GM12865 (cell line): ENCODE measurements around the gene SAMD5.

Experiments
- DNase-seq: peaks from one replicate; pipeline ENCODE4 v3.0.0; 2010; ENCODE audit warnings: low read depth
- H3K4me3 ChIP-seq: 2 replicates; pipeline ENCODE4 v1.5.1; 2011; ENCODE audit warnings: mild to moderate bottlenecking, low read depth, low read length, control low read depth
- TF ChIP-seq, protein P1 (sequence below): IDR thresholded peaks from 2 replicates; pipeline ENCODE4 v1.5.1; 2011; ENCODE audit warnings: low read length, control low read depth, low read depth, inconsistent platforms; ENCODE audit not compliant: insufficient read depth; ENCODE audit errors: missing control alignments

Gene SAMD5

DNA sequence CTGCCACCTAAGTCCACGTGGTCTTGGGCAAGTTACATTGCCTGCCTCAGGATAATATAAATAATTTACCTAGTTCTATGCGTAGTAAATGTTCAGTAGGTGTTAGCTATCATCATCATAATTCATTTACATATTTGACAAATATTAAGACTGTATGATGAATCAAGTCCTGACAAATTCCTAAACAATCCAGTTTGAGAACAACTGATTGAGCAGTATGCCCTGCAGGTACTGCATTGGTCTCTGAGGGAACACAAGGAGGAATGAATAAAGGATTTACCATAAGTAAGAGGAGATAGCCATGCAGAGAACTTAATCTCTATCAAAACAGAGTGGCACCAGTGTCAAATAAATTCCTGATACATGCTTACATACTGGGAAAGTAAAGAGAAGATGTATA, 70.4 kb downstream of the SAMD5 start:
- no peak overlapping the region for H3K4me3 ChIP-seq
- TF ChIP-seq, protein P1, sequence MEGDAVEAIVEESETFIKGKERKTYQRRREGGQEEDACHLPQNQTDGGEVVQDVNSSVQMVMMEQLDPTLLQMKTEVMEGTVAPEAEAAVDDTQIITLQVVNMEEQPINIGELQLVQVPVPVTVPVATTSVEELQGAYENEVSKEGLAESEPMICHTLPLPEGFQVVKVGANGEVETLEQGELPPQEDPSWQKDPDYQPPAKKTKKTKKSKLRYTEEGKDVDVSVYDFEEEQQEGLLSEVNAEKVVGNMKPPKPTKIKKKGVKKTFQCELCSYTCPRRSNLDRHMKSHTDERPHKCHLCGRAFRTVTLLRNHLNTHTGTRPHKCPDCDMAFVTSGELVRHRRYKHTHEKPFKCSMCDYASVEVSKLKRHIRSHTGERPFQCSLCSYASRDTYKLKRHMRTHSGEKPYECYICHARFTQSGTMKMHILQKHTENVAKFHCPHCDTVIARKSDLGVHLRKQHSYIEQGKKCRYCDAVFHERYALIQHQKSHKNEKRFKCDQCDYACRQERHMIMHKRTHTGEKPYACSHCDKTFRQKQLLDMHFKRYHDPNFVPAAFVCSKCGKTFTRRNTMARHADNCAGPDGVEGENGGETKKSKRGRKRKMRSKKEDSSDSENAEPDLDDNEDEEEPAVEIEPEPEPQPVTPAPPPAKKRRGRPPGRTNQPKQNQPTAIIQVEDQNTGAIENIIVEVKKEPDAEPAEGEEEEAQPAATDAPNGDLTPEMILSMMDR = no peak
- no peak for DNase-seq

DNA sequence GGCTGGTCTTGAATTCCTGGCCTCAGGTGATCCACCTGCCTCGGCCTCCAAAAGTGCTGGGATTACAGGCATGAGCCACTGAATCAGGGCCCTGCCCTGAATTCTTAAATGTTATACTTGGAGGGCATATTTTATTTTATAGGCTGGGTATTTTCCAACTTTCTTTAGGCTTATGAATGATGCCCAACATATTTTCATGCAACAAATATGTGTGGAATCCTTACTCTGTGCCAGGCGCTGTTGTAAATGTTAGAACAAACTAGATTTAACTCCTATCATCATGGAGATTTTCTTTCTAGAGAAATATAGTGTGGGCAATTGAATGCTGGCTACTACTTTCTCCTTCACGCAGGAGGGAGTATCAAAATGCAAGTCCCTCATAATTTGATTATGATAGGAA, 71.2 kb downstream of the SAMD5 start:
- H3K4me3 ChIP-seq = no peak overlapping the region
- TF ChIP-seq, protein P1 = no peak
- DNase-seq = no peak

DNA sequence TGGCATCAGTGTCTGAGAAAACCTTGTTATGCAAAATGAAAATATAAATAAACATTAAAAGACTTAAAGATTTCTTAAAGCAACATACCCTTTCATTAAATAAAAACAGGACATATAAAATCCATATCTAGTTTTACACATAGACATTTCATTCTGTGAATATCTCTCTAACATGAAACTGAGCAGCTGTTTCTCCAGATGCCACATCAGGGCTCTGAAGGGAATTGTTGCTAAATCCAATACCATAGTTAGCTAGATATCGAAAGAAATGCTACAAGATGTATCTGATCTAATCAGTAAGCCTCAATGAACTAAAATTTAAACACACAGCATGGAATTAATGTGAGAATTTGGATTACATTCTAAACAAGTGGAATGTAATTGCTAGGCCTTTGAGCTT, 74.5 kb downstream of the SAMD5 start:
- no peak for DNase-seq
- no peak overlapping the region for H3K4me3 ChIP-seq
- TF ChIP-seq, protein P1 = no peak

DNA sequence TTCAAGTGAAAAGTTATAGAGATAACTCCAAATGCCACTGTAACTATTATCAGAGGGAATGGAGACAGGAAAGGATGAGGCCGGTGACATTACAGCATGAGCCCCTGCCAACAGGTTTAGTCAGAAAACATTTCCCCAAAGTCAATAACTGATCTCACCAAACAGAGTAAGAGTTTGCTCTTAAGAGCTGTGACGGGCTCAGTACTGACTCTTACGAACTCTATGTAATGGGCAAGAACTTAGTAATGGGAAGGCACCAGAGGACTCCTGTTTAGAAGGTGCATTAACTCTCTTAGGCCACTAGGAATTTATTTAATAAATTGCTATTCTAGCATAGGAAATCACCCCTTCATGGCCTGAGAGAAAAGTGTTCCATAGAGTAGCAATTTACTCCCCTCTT, 76.8 kb downstream of the SAMD5 start:
- no peak for DNase-seq
- TF ChIP-seq, protein P1 = no peak
- H3K4me3 ChIP-seq = no peak overlapping the region

DNA sequence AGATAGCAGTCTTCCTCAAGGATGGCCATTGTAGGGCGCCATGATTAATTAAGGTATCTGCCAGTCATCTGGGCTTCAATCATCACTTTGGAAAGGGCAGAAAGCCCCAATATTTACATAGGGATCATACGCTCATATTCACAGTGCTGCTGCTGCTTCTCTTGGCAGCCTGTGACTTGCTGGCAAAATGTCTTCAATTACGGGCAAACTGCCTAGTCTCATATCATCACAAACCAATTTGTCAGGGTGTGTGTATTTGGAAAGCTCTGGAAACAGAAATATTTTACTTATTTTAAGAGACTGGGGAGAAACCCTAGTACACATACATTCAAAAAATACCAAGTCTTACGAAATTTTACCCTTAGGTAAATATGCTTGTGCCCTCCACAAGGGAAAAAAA, 77.6 kb downstream of the SAMD5 start:
- no peak for DNase-seq
- TF ChIP-seq, protein P1 = no peak

DNA sequence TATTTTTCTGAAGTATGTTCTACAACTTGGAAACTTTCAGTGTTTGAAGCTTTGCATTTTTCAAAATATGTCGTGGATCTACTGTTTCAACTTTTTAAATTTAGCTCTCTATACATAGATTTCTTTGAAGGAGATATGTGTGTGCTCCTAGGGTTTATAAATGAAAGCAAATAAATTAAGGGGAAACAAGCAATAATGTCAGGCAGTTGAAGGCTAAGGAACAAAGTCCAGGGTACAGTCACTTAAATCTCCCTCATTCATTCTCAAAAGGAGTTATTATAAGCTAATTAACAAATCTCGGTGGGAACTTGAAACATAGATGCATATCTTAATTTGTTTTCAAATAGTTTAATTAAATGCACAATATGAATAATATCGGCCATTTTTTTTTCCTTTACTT, 79.4 kb downstream of the SAMD5 start:
- no peak for DNase-seq

More for the DNA sequence above, 77.6 kb downstream of the SAMD5 start:
- H3K4me3 ChIP-seq = no peak overlapping the region

DNA sequence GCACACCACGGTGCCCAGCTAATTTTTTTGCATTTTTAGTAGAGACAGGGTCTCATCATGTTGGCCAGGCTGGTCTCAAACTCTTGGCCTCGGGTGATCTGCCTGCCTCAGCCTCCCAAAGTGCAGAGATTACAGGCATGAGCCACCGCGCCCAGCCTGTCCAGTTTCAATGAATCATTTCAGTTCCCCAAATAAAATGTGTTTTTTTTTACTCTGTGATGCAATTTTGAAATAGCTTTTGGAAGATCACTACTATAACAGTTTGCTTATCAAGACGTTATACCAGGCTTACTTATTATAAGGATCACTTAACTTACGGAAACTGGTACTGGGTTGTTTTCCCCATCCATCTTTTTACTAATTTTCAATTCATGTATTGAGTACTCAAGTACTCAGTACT, 80.0 kb downstream of the SAMD5 start:
- TF ChIP-seq, protein P1 = no peak
- H3K4me3 ChIP-seq = no peak overlapping the region
- DNase-seq = no peak

More for the DNA sequence above, 79.4 kb downstream of the SAMD5 start:
- TF ChIP-seq, protein P1 = no peak
- H3K4me3 ChIP-seq = no peak overlapping the region
